Lower leg skin (tissue), 4 donors: ENCODE data around the gene VPS51. TPM values are rescaled to one million over a fixed set of nuclear protein-coding genes. Genes with fewer than 3 reads are reported as not detected.

ENCODE experiments used
- DNase-seq, 2 donors: peaks; one replicate each; pipeline ENCODE4 v3.0.0-alpha.2; 2019; ENCODE audit warnings: low spot score in 2 of 2
- H3K4me3 ChIP-seq: fragments of 200-600 bp; sonication (generic); 2 replicates; pipeline ENCODE4 v1.5.1; 2017; ENCODE audit warnings: mild to moderate bottlenecking, low read depth; ENCODE audit not compliant: poor library complexity, severe bottlenecking
- POLR2A ChIP-seq, 2 donors: fragments of 450-650 bp; IDR thresholded peaks; one replicate each; pipeline ENCODE4 v1.6.1; 2016 to 2017; ENCODE audit warnings: antibody characterized with exemption in 2 of 2, mild to moderate bottlenecking in 1 of 2, moderate library complexity in 1 of 2
- WGBS, 2 donors: methylation state at CpG; one replicate each; pipeline ENCODE4 v1.1.5; 2018; 5-methylcytosine and 5-hydroxymethylcytosine counted together
- intact Hi-C: fragments of 100-400 bp; cut with DNase I; formaldehyde crosslinking; loops from one replicate; pipeline ENCODE4 v1.15.0; 2023; ENCODE audit warnings: low total_unique reads
- total RNA-seq, 4 donors: library from RNA; depleted of rRNA; stranded (reverse); fragments of >200 nt; gene quantifications; one replicate each; pipeline ENCODE4 v1.1.0, GENCODE V29; 2016
- TF ChIP-seq, protein P1 (sequence below), 3 donors: fragments of 450-650 bp; IDR thresholded peaks; one replicate each; pipeline ENCODE4 v1.5.1; 2016; ENCODE audit warnings: antibody characterized with exemption in 3 of 3, mild to moderate bottlenecking in 3 of 3, moderate library complexity in 2 of 3

The VPS51 gene
- total RNA-seq, 4 donors from 2014 or later = 373 to 932 (median 648) TPM

DNA sequence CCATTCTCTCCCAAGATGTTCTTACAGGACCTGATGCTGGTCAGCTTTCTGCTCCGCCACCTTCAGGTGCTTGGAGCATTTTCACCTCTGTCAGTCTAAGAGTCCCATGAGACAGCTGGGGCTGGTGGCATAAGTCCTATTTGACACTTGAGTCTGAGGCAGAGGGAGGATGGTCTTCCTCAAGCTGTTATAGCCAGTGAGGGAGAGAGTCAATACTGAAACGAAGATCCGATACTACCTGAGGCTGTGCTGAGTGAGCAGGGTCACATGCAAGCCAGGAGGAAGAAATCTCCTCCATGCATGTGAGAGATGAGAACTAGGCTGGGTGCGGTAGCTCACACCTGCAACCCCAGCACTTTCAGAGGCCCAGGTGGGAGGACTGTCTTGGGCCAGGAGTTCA lies 6.4 kb upstream of the VPS51 start:
- intact Hi-C loops = loop anchor here (10.0 kb wide), 1 partner anchor 75 kb away; the partner anchor contains the start of gene ARL2
- no peak for TF ChIP-seq POLR2A (IDR thresholded peaks at IDR 0.05)
- TF ChIP-seq, protein P1, sequence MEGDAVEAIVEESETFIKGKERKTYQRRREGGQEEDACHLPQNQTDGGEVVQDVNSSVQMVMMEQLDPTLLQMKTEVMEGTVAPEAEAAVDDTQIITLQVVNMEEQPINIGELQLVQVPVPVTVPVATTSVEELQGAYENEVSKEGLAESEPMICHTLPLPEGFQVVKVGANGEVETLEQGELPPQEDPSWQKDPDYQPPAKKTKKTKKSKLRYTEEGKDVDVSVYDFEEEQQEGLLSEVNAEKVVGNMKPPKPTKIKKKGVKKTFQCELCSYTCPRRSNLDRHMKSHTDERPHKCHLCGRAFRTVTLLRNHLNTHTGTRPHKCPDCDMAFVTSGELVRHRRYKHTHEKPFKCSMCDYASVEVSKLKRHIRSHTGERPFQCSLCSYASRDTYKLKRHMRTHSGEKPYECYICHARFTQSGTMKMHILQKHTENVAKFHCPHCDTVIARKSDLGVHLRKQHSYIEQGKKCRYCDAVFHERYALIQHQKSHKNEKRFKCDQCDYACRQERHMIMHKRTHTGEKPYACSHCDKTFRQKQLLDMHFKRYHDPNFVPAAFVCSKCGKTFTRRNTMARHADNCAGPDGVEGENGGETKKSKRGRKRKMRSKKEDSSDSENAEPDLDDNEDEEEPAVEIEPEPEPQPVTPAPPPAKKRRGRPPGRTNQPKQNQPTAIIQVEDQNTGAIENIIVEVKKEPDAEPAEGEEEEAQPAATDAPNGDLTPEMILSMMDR (IDR thresholded peaks at IDR 0.05) = no peak
- 86 to 87% methylated on average over 4 of the region's 4 CpGs for WGBS, 2 donors
- no peak overlapping the region for H3K4me3 ChIP-seq
- no peak for DNase-seq

DNA sequence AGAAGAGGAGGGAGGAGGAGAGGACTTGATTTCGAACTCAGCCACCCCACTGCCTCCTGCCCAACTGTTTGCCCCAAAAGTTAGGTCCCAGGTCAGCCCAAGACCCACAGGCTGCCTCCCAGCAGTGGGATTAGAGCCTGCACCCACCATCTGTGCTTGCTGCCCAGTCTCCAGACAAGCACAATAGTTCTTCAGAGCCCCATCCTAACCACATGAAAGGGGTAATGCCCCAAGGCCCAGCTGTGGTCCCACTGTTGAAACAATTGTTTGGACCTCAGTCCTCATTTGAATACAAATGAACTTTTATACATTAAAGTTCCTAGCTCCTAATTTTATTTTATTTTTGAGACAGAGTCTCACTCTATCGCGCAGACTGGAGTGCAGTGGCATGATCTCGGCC lies 5.4 kb upstream of the VPS51 start:
- H3K4me3 ChIP-seq = no peak overlapping the region
- no peak for TF ChIP-seq POLR2A (IDR thresholded peaks at IDR 0.05)
- TF ChIP-seq, protein P1 (IDR thresholded peaks at IDR 0.05) = no peak
- WGBS, 2 donors = 90% methylated on average over 4 of the region's 4 CpGs
- intact Hi-C loops = no loop called here
- DNase-seq = no peak

DNA sequence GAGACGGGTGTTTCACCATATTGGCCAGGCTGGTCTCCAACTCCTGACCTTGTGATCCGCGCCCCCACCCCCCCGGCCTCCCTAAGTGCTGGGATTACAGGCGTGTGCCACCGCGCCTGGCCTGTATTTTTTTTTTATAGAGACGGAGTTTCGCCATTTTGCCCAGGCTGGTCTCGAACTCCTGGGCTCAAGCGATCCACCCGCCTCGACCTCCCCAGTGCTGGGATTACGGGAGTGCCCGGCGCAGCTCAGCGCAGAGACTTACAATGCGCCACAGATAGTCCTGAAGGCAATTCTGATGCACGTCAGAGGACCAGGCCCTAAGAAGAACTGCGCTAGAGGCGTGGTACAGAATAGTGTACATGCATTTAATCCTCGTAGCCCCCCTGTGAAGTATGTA lies 587 bp upstream of the VPS51 start:
- no peak for DNase-seq
- TF ChIP-seq POLR2A (IDR thresholded peaks at IDR 0.05) = no peak
- TF ChIP-seq, protein P1 (IDR thresholded peaks at IDR 0.05) = no peak
- intact Hi-C loops = no loop called here
- WGBS, 2 donors = 73 to 87% methylated on average over 22 of the region's 22 CpGs
- H3K4me3 ChIP-seq = no peak overlapping the region

DNA sequence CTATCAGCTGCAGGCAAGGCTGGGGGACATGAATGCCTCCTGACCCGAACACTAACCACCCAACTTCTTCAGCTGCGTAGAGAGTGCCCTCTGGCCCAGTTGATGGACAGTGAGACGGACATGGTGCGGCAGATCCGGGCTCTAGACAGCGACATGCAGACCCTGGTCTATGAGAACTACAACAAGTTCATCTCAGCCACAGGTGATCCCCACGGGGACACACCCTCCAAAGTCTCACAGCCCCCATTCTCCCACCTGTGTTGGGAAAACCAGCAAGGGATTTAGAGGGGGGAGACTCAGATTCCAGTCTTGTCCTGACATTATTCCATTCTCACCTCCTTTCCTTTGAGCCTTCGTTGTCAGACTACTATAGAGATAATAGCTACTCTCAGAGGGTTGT lies 912 bp downstream of the VPS51 start:
- H3K4me3 ChIP-seq = no peak overlapping the region
- intact Hi-C loops = no loop called here
- no peak for TF ChIP-seq POLR2A (IDR thresholded peaks at IDR 0.05)
- TF ChIP-seq, protein P1 (IDR thresholded peaks at IDR 0.05) = no peak
- no peak for DNase-seq
- WGBS, 2 donors = 28 to 43% methylated on average over 7 to 8 of the region's 8 CpGs

DNA sequence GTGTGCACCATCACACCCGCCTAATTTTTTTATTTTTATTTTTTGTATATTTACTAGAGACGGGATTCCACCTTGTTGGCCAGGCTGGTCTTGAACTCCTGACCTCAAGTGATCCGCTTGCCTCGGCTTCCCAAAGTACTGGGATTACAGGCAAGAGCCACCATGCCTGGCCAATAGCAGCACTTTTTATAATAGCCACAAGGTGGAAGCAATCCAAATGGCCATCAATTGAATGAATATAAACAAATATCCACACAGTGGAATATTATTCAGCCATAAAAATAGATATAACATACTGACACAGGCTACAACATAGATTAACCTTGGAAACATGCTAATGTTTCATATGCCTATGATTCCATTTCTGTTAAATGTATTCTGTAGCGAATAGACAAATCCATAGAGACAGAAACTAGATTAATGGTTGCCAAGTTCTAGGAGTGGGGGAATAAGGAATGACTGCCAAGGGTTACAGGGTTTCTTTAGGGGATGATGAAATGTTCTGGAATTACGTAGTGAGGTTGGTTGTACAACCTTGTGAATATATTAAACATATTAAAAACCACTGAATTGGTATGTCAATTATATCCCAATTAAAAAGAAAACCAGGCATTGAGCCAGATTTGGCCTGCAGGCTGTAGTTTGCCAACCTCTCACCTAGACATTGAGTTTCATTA lies 4.8 kb downstream of the VPS51 start:
- no peak overlapping the region for H3K4me3 ChIP-seq
- intact Hi-C loops = no loop called here
- 77% methylated on average over 6 of the region's 6 CpGs for WGBS, 2 donors
- DNase-seq = no peak
- TF ChIP-seq, protein P1 (IDR thresholded peaks at IDR 0.05) = no peak
- TF ChIP-seq POLR2A (IDR thresholded peaks at IDR 0.05) = no peak
